GM12875 (cell line): ENCODE measurements around the gene FXYD7.

ENCODE experiments used
- H3K4me3 ChIP-seq: one replicate; pipeline ENCODE4 v1.5.1; 2011; ENCODE audit warnings: low read depth, low read length, control low read depth
- TF ChIP-seq, protein P1 (sequence below): IDR thresholded peaks from 2 replicates; pipeline ENCODE4 v1.5.1; 2011; ENCODE audit warnings: low read depth, mild to moderate bottlenecking, control low read depth, inconsistent platforms, low read length, moderate library complexity, borderline replicate concordance; ENCODE audit not compliant: insufficient read depth

FXYD7 gene

DNA sequence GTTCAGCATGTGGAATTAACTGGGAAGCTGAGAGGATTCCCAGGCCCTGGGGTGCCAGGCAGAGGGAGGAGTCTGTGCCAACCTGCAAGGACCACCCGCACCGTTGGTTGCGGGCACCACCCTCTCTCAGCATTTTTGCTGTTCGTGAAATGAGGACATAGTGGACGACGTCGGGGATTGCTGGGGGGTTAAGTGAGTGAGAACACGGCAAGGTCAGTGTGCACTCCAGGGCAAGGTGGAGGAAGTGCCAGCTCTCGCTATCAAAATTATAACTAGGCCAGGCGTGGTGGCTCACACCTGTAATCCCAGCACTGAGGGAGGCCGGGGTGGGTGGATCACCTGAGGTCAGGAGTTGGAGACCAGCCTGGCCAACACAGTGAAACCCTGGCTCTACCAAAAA is 25.3 kb upstream of the FXYD7 start:
- H3K4me3 ChIP-seq, result no peak overlapping the region
- TF ChIP-seq, protein P1, sequence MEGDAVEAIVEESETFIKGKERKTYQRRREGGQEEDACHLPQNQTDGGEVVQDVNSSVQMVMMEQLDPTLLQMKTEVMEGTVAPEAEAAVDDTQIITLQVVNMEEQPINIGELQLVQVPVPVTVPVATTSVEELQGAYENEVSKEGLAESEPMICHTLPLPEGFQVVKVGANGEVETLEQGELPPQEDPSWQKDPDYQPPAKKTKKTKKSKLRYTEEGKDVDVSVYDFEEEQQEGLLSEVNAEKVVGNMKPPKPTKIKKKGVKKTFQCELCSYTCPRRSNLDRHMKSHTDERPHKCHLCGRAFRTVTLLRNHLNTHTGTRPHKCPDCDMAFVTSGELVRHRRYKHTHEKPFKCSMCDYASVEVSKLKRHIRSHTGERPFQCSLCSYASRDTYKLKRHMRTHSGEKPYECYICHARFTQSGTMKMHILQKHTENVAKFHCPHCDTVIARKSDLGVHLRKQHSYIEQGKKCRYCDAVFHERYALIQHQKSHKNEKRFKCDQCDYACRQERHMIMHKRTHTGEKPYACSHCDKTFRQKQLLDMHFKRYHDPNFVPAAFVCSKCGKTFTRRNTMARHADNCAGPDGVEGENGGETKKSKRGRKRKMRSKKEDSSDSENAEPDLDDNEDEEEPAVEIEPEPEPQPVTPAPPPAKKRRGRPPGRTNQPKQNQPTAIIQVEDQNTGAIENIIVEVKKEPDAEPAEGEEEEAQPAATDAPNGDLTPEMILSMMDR, result no peak

DNA sequence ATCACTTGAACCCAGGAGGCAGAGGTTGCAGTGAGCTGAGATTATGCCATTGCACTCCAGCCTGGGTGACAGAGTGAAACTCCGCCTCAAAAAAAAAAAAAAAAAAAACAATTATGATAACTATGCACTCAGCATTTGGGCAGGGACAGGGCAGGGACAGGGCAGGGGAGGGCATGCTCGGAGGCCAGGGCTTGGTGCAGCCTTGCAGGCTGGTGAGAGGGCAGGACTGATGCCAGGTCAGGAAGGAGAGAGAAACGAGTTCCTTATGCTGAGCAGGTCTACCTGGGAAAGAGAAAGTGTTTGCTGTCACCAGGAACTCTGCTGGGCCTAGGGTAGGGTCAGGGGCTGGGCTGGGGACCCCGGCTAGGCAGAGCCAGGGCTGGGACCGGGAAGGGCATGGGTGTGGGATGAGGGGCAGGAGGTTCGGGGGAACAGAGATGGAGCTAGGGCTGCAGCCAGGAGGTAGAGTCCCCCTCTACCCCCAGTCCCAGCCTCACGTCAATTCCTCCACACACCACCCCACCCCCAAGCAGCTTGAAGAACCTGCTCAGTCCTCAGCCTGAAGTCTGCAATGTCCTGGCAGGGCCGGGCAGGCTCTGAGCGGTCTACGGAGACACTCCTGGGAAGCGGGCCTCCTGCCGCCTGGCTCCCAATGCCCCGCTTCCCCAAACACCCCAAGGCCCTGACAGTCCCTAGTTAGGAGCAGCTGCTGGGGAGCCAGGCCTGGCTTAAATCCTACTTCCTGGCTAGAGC is 24.6 kb upstream of the FXYD7 start:
- TF ChIP-seq, protein P1, result no peak

DNA sequence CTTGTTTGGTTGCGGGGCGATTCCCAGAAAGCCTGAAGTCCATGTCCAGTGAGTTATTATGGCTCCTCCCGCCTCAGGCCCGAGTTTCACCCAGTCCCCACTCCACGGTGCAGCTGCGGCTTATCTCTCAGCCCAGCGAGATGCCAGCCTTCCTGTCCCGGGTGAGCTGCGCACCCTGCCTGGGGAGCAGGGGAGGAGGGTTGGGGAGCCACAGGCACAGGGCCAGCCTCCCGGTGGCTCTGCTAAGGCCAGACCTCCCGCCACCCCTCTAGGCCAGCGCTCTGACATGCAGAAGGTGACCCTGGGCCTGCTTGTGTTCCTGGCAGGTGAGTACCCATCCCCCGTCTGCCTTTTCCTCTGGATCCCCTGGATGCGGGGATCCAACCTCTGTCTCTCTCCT is 24.0 kb upstream of the FXYD7 start:
- TF ChIP-seq, protein P1, result no peak
- H3K4me3 ChIP-seq, result no peak overlapping the region

More for the DNA sequence above, 24.6 kb upstream of the FXYD7 start:
- H3K4me3 ChIP-seq, result no peak overlapping the region

DNA sequence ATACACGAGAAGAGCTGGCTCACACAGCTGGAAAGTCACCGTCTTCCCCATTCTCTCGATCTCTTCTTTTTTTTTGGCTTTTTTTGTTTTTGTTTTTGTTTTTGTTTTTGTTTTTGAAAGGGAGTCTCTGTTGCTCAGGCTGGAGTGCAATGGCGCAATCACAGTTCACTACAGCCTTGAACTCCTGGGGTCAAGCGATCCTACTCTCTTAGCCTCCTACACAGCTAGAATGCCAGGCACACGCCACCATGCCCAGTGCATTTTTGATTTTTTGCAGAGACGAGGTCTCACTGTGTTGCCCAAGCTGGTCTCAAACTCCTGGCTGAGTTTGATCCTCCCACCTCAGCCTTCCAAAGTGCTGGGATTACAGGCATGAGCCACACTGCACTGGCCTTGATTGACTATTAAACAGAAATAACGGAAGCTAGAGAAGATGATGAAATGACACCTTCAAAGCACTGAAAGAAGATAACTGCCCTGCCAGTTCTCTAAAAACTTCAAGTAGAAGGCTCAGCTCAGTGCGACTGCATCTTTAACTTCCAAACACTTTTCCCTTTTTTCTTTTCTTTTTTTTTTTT is 23.4 kb upstream of the FXYD7 start:
- TF ChIP-seq, protein P1, result no peak
- no peak overlapping the region for H3K4me3 ChIP-seq

DNA sequence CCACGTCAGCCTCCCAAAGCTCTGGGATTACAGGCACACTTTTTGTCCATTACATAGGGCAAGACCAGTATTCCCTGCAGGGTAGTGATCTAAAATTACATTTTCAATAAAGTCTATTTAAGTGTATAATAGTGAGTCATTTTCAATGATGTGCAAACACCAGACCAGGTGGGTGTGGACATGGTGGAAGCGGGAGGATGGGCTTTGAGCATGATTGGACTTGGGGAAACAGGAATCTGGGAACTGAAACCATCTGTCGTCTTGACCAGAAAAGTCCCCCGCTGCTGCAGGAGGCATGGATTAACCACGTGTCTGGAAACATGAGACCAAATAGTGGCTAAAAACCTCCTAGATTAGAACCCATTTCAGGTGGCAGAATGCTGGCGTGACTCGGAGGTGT is 22.6 kb upstream of the FXYD7 start:
- no peak overlapping the region for H3K4me3 ChIP-seq
- TF ChIP-seq, protein P1, result no peak

DNA sequence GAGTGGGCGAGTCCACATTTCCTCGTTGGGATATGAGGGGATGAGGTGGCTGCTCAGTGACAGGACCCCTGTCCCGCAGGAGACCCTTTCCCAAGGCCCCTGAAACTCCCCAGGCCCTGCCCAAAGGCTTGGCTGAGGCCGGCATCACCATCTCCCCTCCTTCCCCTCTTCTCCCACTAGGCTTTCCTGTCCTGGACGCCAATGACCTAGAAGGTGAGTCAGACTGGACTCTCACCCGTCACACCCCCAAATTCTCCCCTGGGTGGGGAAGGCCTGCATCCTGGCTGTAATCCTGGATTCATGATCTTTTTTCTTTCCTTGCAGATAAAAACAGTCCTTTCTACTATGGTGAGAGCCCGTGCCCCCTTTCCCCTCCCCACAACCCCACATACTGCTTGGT is 22.2 kb upstream of the FXYD7 start:
- TF ChIP-seq, protein P1, result no peak
- H3K4me3 ChIP-seq, result no peak overlapping the region
